HepG2 (cell line): ENCODE data around the gene ARL15. TPM values are rescaled to one million over a fixed set of nuclear protein-coding genes. Genes with fewer than 3 reads are reported as not detected.

Source experiments
- ATAC-seq: fragments of 200-7000 bp; cut with Tn5 transposase; 3 replicates; pipeline ENCODE4 v1.9.1; 2020; ENCODE audit warnings: mild to moderate bottlenecking, moderate library complexity
- BruUV-seq: library from RNA; stranded (reverse); fragments of 400-500 nt; replicated peaks from 2 replicates; lab custom pipeline; 2021; lab: Mats Ljungman, UMichigan
- CTCF ChIA-PET: fragments of 300-600 bp; formaldehyde crosslinking; extraction: SDS; loops from one replicate; lab custom pipeline; 2021; ENCODE audit warnings: low total read pairs, inconsistent platforms, low intra/inter-chr PET ratio; lab: Yijun Ruan, JAX
- POLR2A ChIA-PET: fragments of 350-600 bp; sonication (Branson Sonifier 250); formaldehyde crosslinking; loops from one replicate; lab custom pipeline; 2020; ENCODE audit warnings: antibody characterized with exemption, inconsistent platforms; lab: Yijun Ruan, JAX
- DNase-seq: peaks from one replicate; pipeline ENCODE4 v3.0.0-alpha.2; 2015; ENCODE audit warnings: low spot score
- FAIRE-seq: peaks from 3 replicates; lab custom pipeline; 2011; peaks lifted over from hg19 to GRCh38; lab: Jason Lieb, UNC
- H2AFZ ChIP-seq: one replicate; pipeline ENCODE4 v1.6.1; 2011; ENCODE audit warnings: low read length, inconsistent platforms
- H3K27ac ChIP-seq: fragments of 300-600 bp; 3 replicates; pipeline ENCODE4 v1.8.0; 2011; ENCODE audit warnings: mixed run types, mild to moderate bottlenecking, mixed read lengths, low read length, inconsistent platforms; ENCODE audit not compliant: insufficient read depth; ENCODE audit errors: extremely low read length
- H3K27me3 ChIP-seq, 2 experiments: fragments of 200-600 bp in 1 of 2; 2 replicates in 1 of 2; 3 replicates in 1 of 2; pipeline versions ENCODE4 v1.6.0 to v1.8.0; 2011; ENCODE audit warnings: low read length in 2 of 2, mild to moderate bottlenecking in 2 of 2, moderate library complexity in 2 of 2, inconsistent platforms in 1 of 2; ENCODE audit not compliant: insufficient read depth in 2 of 2, control insufficient read depth in 1 of 2
- H3K36me3 ChIP-seq, 2 experiments: fragments of 200-600 bp in 1 of 2; replicated peaks in 1 of 2; 2 replicates in 1 of 2; 3 replicates in 1 of 2; pipeline versions ENCODE4 v1.5.1 to v1.8.0; 2011; ENCODE audit warnings: low read length in 2 of 2, inconsistent platforms in 1 of 2; ENCODE audit not compliant: insufficient read depth in 2 of 2, control insufficient read depth in 1 of 2
- H3K4me1 ChIP-seq: 2 replicates; pipeline ENCODE4 v1.5.1; 2012; ENCODE audit warnings: low read length, inconsistent platforms; ENCODE audit not compliant: insufficient read depth
- H3K4me2 ChIP-seq: 2 replicates; pipeline ENCODE4 v1.6.0; 2011; ENCODE audit warnings: low read depth, low read length, inconsistent platforms
- H3K4me3 ChIP-seq, 3 experiments: fragments of 200-600 bp in 1 of 3; sonication (generic), shearing (Covaris generic) in 1 of 3; replicated peaks in 1 of 3; 2 replicates each; pipeline ENCODE4 v1.5.1; 2011 to 2016; ENCODE audit warnings: low read length in 3 of 3, inconsistent platforms in 2 of 3, low read depth in 2 of 3, mild to moderate bottlenecking in 2 of 3, control low read depth in 1 of 3, mixed read lengths in 1 of 3; ENCODE audit not compliant: insufficient read depth in 1 of 3
- H3K79me2 ChIP-seq: one replicate; pipeline ENCODE4 v1.6.1; 2011; ENCODE audit warnings: low read length, inconsistent platforms; ENCODE audit not compliant: insufficient read depth
- H3K9ac ChIP-seq: 2 replicates; pipeline ENCODE4 v1.6.0; 2011; ENCODE audit warnings: mild to moderate bottlenecking, low read depth, low read length, inconsistent platforms; ENCODE audit not compliant: insufficient read depth
- H3K9me3 ChIP-seq: 2 replicates; pipeline ENCODE4 v1.5.1; 2012; ENCODE audit warnings: mild to moderate bottlenecking, low read length
- H4K20me1 ChIP-seq: 2 replicates; pipeline ENCODE4 v1.6.0; 2011; ENCODE audit warnings: inconsistent platforms, mild to moderate bottlenecking, low read length, moderate library complexity; ENCODE audit not compliant: insufficient read depth
- BCLAF1 ChIP-seq: fragments of 450-650 bp; IDR thresholded peaks from 2 replicates; pipeline ENCODE4 v1.6.1; 2017; ENCODE audit warnings: mild to moderate bottlenecking
- CHD2 ChIP-seq: IDR thresholded peaks from 2 replicates; pipeline ENCODE4 v1.6.1; 2011; ENCODE audit warnings: low read depth, low read length, improper control_type of control experiment
- E2F1 ChIP-seq: sonication (generic); formaldehyde crosslinking; IDR thresholded peaks from 2 replicates; pipeline ENCODE4 v1.5.0; 2020; ENCODE audit warnings: missing genetic modification reagents
- GLMP ChIP-seq: sonication (generic); formaldehyde crosslinking; IDR thresholded peaks from 2 replicates; pipeline ENCODE4 v1.9.0; 2021; ENCODE audit warnings: missing genetic modification reagents, mild to moderate bottlenecking, borderline replicate concordance
- LBX2 ChIP-seq: sonication (generic); formaldehyde crosslinking; IDR thresholded peaks from 2 replicates; pipeline ENCODE4 v1.5.0; 2020; ENCODE audit warnings: missing genetic modification reagents, mild to moderate bottlenecking, borderline replicate concordance
- NR2C2 ChIP-seq: sonication (generic); formaldehyde crosslinking; IDR thresholded peaks from 2 replicates; pipeline ENCODE4 v1.4.0; 2020; ENCODE audit warnings: missing genetic modification reagents, mild to moderate bottlenecking, moderate library complexity, borderline replicate concordance
- NR2F2 ChIP-seq: IDR thresholded peaks from 2 replicates; pipeline ENCODE4 v1.6.1; 2012; ENCODE audit warnings: low read depth, inconsistent platforms, borderline replicate concordance
- TFAP4 ChIP-seq: sonication (generic); IDR thresholded peaks from 2 replicates; pipeline ENCODE4 v1.6.1; 2016; ENCODE audit warnings: low read depth, borderline replicate concordance
- ZNF12 ChIP-seq: sonication (generic); formaldehyde crosslinking; IDR thresholded peaks from 2 replicates; pipeline ENCODE4 v1.5.0; 2020; ENCODE audit warnings: missing genetic modification reagents
- ZNF20 ChIP-seq: sonication (generic); formaldehyde crosslinking; IDR thresholded peaks from 2 replicates; pipeline ENCODE4 v1.4.0; 2020; ENCODE audit warnings: mild to moderate bottlenecking, moderate library complexity, missing genetic modification reagents
- ZNF317 ChIP-seq: sonication (generic); formaldehyde crosslinking; IDR thresholded peaks from 2 replicates; pipeline ENCODE4 v1.5.0; 2020; ENCODE audit warnings: mild to moderate bottlenecking, missing genetic modification reagents
- ZNF354B ChIP-seq: sonication (generic); formaldehyde crosslinking; IDR thresholded peaks from 2 replicates; pipeline ENCODE4 v1.8.0; 2022; ENCODE audit warnings: mild to moderate bottlenecking, missing genetic modification reagents
- ZNF883 ChIP-seq: sonication (generic); formaldehyde crosslinking; IDR thresholded peaks from 2 replicates; pipeline ENCODE4 v1.5.1; 2020; ENCODE audit warnings: mild to moderate bottlenecking, missing genetic modification reagents; ENCODE audit errors: not compliant biosample characterization
- WGBS: methylation state at CpG from one replicate; pipeline ENCODE4 v1.1.6; 2017; ENCODE audit warnings: low lambda C conversion rate; 5-methylcytosine and 5-hydroxymethylcytosine counted together
- in situ Hi-C: cut with HindIII; loops from 2 replicates; pipeline ENCODE4 v1.10.0; 2017; ENCODE audit warnings: low pct_unique_long_range_greater_than_20kb; ENCODE audit not compliant: extremely low pct_ligation_motif_present
- intact Hi-C: fragments of 100-400 bp; cut with micrococcal nuclease; formaldehyde crosslinking; loops from one replicate; pipeline ENCODE4 v1.10.0; 2022; ENCODE audit not compliant: unreplicated experiment
- polyA plus RNA-seq, 8 experiments: library from polyadenylated mRNA; depleted of rRNA in 3 of 8; stranded (reverse) in 7 of 8; unstranded in 1 of 8; fragments of >200 nt; fragmentation: Illumina TruSeq in 4 of 8; extraction: Trizol in 4 of 8; gene quantifications; 2 replicates each; pipeline versions ENCODE4 v1.2.1 to v1.2.3, GENCODE V29; 2011 to 2016; ENCODE audit warnings: low read depth in 4 of 8, missing spikeins in 1 of 8, mixed read lengths in 1 of 8; ENCODE audit not compliant: insufficient read depth in 1 of 8
- total RNA-seq, 5 experiments: library from RNA; depleted of rRNA; stranded (reverse); fragments of >200 nt; fragmentation: Illumina TruSeq; extraction: Trizol; gene quantifications; 2 replicates each; pipeline ENCODE4 v1.2.3, GENCODE V29; 2016; ENCODE audit warnings: low read depth in 1 of 5

Gene ARL15
- total and polyA plus RNA-seq, 2 of the 13 experiments (the other 11 are each of a cell fraction or from before 2014, with no cell fraction given), result 2.5 to 7.7 TPM

- no peak for TF ChIP-seq ZNF20 (CRISPR knock-in tag)
- no peak for TF ChIP-seq ZNF317 (CRISPR knock-in tag)
- no peak for TF ChIP-seq ZNF354B (CRISPR knock-in tag)
- TF ChIP-seq LBX2 (CRISPR knock-in tag), result no peak
- no peak for TF ChIP-seq BCLAF1
- no peak for TF ChIP-seq NR2F2
- no peak for TF ChIP-seq GLMP
- no peak for TF ChIP-seq CHD2
- no peak for TF ChIP-seq TFAP4
- TF ChIP-seq ZNF12 (CRISPR knock-in tag), result no peak
- TF ChIP-seq NR2C2, result no peak
- TF ChIP-seq E2F1, result no peak
- TF ChIP-seq ZNF883, result no peak
- intact Hi-C loops, result no loop called here
- no peaks in the 10 kb centered on the region for H4K20me1 ChIP-seq
- CTCF ChIA-PET, result no interaction called here
- no peak overlapping the region for H3K4me3 ChIP-seq
- FAIRE-seq (no peak), ATAC-seq (no peak), DNase-seq (no peak)
- H3K9ac ChIP-seq, result no peak overlapping the region
- H3K79me2 ChIP-seq, result no peaks in the 10 kb centered on the region
- no peaks in the 10 kb centered on the region for H3K9me3 ChIP-seq
- in situ Hi-C loops, result no loop called here
- no peak overlapping the region for H3K27ac ChIP-seq
- no peak overlapping the region for H2AFZ ChIP-seq
- peaks cover 10% of the 10 kb centered on the region for H3K4me1 ChIP-seq
- POLR2A ChIA-PET, result no interaction called here
- H3K27me3 ChIP-seq, result no peaks in the 10 kb centered on the region
- BruUV-seq, result no TSS peak
- WGBS, result 92% methylated on average over 2 of the region's 2 CpGs
- H3K4me2 ChIP-seq, result no peak overlapping the region
- no peaks in the 10 kb centered on the region for H3K36me3 ChIP-seq
Observed at GRCh38 chr5:54274944-54275343, 35.4 kb downstream of the ARL15 start.
